ENCODE measurements around the gene CD81. TPM values are rescaled to one million over a fixed set of nuclear protein-coding genes. Genes with fewer than 3 reads are reported as not detected.
A peak's percentile ranks its signal among the peaks of the same experiment; 100 is the strongest.

The CD81 gene
- total RNA-seq, 1 experiment from 2014 or later = 237 TPM

DNA sequence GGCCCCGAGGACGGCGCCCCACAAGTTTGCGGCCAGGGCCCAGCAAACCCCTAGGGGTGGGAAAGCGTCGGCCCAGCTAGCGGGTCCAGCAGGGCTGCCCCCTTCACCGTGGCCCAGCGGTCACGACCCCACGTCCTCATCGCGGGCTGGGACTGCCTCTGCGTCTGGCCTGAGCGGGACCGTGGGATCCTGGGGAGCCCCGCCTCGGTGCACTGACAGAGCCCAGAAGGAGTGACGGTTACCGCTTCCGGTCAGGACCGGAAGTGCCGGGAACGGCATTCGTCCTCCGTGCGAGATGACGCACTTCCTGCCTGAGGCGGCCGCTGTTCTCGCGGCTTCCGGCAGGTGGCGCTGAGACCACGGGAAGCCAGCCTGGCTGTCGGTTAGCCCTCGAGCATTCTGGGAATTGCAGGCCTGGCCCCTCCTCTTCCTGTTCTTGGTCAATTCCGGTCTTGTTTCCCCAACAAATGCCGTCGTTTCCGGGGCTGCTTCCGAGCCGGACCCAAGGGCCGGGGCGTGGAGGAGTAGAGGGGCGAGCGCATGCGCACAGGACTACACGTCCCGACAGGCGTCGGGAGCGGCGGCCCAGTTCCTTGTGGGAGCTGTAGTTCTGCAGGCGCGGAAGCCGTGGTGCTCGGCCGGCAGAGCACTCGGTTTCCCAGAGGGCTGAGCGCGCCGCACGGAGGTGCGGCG is 23.1 kb downstream of the CD81 start, which contains the start of gene TSSC4:
Gene TSSC4, plus strand, starts transcription at position 682 of the 693 bp plus-strand sequence. CDS start 1,884 bp downstream, outside the sequence.
- Mint-ChIP-seq H3K27ac (0 out of 2 replicates have a peak within 1 kb of the TSS, but pooled peaks have one; percentile 63), H3K4me3 (peak within 1 kb of the TSS; percentile 83), H3K27me3 (ENCODE audit: low read depth) (no peaks in the 10 kb centered on the region), H3K4me1 (peaks cover 5% of the 10 kb centered on the region; the same call in 1 of the 2 replicates), H3K36me3 (peaks cover 15% of the 10 kb centered on the region), H3K9me3 (no peaks in the 10 kb centered on the region)
- ChIA-PET POLR2A (interaction anchor here (0.6 to 2.3 kb wide), 11 partner anchors 10 to 510 kb away, joined by 3 to 7 read pairs (median 4); no protein-coding TSS in a partner anchor), CTCF (interaction anchor here (0.6 to 7.7 kb wide), 23 partner anchors 9 to 568 kb away, joined by 3 to 81 read pairs (median 4); partner anchors contain the start of gene CD81)
- peak; percentile 90 for ATAC-seq
- DNase-seq (ENCODE audit: low spot score) = peak; percentile 98
- TF ChIP-seq, protein P1, sequence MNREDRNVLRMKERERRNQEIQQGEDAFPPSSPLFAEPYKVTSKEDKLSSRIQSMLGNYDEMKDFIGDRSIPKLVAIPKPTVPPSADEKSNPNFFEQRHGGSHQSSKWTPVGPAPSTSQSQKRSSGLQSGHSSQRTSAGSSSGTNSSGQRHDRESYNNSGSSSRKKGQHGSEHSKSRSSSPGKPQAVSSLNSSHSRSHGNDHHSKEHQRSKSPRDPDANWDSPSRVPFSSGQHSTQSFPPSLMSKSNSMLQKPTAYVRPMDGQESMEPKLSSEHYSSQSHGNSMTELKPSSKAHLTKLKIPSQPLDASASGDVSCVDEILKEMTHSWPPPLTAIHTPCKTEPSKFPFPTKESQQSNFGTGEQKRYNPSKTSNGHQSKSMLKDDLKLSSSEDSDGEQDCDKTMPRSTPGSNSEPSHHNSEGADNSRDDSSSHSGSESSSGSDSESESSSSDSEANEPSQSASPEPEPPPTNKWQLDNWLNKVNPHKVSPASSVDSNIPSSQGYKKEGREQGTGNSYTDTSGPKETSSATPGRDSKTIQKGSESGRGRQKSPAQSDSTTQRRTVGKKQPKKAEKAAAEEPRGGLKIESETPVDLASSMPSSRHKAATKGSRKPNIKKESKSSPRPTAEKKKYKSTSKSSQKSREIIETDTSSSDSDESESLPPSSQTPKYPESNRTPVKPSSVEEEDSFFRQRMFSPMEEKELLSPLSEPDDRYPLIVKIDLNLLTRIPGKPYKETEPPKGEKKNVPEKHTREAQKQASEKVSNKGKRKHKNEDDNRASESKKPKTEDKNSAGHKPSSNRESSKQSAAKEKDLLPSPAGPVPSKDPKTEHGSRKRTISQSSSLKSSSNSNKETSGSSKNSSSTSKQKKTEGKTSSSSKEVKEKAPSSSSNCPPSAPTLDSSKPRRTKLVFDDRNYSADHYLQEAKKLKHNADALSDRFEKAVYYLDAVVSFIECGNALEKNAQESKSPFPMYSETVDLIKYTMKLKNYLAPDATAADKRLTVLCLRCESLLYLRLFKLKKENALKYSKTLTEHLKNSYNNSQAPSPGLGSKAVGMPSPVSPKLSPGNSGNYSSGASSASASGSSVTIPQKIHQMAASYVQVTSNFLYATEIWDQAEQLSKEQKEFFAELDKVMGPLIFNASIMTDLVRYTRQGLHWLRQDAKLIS (CRISPR knock-in tag; IDR thresholded peaks at IDR 0.05; ENCODE audit: borderline replicate concordance) = 0 out of 2 replicates have a peak, but pooled peaks have one; percentile 77
- TF ChIP-seq, protein P2, sequence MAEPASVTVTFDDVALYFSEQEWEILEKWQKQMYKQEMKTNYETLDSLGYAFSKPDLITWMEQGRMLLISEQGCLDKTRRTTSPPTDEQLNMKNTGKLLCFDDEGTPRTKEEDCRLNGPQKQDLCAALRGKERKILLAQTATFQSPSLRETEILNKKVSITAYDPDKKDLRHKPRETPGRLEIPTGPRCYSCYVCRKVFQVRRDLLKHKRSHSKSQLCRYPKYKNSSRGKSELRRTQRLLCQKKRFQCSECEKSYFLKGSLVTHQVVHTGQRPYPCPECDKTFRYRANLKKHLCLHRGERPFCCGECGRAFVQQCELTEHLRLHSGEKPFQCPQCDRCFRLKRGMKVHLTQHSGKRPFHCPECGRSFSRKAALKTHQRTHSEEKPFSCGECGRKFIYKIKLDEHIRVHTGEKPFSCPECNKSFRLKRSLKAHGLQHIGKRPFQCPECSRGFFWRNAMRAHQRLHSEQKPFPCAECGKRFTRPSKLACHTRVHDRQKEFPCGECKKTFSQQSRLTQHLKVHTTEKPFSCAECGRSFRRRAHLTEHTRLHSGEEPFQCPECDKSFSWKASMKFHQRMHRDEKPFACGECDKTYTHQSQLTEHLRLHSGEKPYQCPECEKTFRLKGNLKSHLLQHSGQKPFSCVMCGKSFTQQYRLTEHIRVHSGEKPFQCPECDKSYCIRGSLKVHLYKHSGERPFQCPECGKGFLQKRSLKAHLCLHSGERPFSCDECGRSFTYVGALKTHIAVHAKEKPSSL (CRISPR knock-in tag; conservative IDR thresholded peaks at IDR 0.05) = no peak
- TF ChIP-seq SMAD3 (CRISPR knock-in tag; IDR thresholded peaks at IDR 0.05; ENCODE audit: borderline replicate concordance) = peak; percentile 13; the same call in 1 of the 2 replicates
- TF ChIP-seq FOXP1 (CRISPR knock-in tag; IDR thresholded peaks at IDR 0.05; ENCODE audit: borderline replicate concordance) = peak; percentile 51; the same call in 1 of the 2 replicates
- no peak for TF ChIP-seq ZNF232 (CRISPR knock-in tag; IDR thresholded peaks at IDR 0.05)
- TF ChIP-seq, protein P3, sequence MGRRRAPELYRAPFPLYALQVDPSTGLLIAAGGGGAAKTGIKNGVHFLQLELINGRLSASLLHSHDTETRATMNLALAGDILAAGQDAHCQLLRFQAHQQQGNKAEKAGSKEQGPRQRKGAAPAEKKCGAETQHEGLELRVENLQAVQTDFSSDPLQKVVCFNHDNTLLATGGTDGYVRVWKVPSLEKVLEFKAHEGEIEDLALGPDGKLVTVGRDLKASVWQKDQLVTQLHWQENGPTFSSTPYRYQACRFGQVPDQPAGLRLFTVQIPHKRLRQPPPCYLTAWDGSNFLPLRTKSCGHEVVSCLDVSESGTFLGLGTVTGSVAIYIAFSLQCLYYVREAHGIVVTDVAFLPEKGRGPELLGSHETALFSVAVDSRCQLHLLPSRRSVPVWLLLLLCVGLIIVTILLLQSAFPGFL (CRISPR knock-in tag; IDR thresholded peaks at IDR 0.05; ENCODE audit: borderline replicate concordance) = no peak
- TF ChIP-seq, protein P4, sequence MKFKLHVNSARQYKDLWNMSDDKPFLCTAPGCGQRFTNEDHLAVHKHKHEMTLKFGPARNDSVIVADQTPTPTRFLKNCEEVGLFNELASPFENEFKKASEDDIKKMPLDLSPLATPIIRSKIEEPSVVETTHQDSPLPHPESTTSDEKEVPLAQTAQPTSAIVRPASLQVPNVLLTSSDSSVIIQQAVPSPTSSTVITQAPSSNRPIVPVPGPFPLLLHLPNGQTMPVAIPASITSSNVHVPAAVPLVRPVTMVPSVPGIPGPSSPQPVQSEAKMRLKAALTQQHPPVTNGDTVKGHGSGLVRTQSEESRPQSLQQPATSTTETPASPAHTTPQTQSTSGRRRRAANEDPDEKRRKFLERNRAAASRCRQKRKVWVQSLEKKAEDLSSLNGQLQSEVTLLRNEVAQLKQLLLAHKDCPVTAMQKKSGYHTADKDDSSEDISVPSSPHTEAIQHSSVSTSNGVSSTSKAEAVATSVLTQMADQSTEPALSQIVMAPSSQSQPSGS (CRISPR knock-in tag; IDR thresholded peaks at IDR 0.05; ENCODE audit: borderline replicate concordance, low read depth) = no peak
- no peak for TF ChIP-seq ZNF416 (CRISPR knock-in tag; IDR thresholded peaks at IDR 0.05)
- TF ChIP-seq, protein P5, sequence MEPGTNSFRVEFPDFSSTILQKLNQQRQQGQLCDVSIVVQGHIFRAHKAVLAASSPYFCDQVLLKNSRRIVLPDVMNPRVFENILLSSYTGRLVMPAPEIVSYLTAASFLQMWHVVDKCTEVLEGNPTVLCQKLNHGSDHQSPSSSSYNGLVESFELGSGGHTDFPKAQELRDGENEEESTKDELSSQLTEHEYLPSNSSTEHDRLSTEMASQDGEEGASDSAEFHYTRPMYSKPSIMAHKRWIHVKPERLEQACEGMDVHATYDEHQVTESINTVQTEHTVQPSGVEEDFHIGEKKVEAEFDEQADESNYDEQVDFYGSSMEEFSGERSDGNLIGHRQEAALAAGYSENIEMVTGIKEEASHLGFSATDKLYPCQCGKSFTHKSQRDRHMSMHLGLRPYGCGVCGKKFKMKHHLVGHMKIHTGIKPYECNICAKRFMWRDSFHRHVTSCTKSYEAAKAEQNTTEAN (CRISPR knock-in tag; IDR thresholded peaks at IDR 0.05) = no peak
- TF ChIP-seq JUN (CRISPR knock-in tag; IDR thresholded peaks at IDR 0.05) = no peak
- TF ChIP-seq SMAD4 (CRISPR knock-in tag; IDR thresholded peaks at IDR 0.05) = no peak
- no peak for TF ChIP-seq ZNF317 (CRISPR knock-in tag; IDR thresholded peaks at IDR 0.05; ENCODE audit: borderline replicate concordance, low read depth)
- TF ChIP-seq MYBL2 (CRISPR knock-in tag; IDR thresholded peaks at IDR 0.05) = peak; percentile 95
- TF ChIP-seq ZNF263 (CRISPR knock-in tag; IDR thresholded peaks at IDR 0.05; ENCODE audit: low read depth) = no peak
- TF ChIP-seq GABPB1 (CRISPR knock-in tag; IDR thresholded peaks at IDR 0.05) = peak; percentile 88
- TF ChIP-seq SOX15 (CRISPR knock-in tag; IDR thresholded peaks at IDR 0.05) = no peak
- TF ChIP-seq, protein P6, sequence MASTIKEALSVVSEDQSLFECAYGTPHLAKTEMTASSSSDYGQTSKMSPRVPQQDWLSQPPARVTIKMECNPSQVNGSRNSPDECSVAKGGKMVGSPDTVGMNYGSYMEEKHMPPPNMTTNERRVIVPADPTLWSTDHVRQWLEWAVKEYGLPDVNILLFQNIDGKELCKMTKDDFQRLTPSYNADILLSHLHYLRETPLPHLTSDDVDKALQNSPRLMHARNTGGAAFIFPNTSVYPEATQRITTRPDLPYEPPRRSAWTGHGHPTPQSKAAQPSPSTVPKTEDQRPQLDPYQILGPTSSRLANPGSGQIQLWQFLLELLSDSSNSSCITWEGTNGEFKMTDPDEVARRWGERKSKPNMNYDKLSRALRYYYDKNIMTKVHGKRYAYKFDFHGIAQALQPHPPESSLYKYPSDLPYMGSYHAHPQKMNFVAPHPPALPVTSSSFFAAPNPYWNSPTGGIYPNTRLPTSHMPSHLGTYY (CRISPR knock-in tag; IDR thresholded peaks at IDR 0.05) = peak; percentile 40; the same call in 1 of the 2 replicates
- TF ChIP-seq TP53 (CRISPR knock-in tag; IDR thresholded peaks at IDR 0.05) = 0 out of 2 replicates have a peak, but pooled peaks have one; percentile 78
- TF ChIP-seq ZNF138 (CRISPR knock-in tag; conservative IDR thresholded peaks at IDR 0.05) = peak; percentile 88; the same call in 1 of the 2 replicates
- TF ChIP-seq PRRX2 (CRISPR knock-in tag; IDR thresholded peaks at IDR 0.05) = peak; percentile 72
- TF ChIP-seq, protein P7, sequence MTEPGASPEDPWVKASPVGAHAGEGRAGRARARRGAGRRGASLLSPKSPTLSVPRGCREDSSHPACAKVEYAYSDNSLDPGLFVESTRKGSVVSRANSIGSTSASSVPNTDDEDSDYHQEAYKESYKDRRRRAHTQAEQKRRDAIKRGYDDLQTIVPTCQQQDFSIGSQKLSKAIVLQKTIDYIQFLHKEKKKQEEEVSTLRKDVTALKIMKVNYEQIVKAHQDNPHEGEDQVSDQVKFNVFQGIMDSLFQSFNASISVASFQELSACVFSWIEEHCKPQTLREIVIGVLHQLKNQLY (CRISPR knock-in tag; IDR thresholded peaks at IDR 0.05) = peak; percentile 67; the same call in 1 of the 2 replicates
- TF ChIP-seq, protein P8, sequence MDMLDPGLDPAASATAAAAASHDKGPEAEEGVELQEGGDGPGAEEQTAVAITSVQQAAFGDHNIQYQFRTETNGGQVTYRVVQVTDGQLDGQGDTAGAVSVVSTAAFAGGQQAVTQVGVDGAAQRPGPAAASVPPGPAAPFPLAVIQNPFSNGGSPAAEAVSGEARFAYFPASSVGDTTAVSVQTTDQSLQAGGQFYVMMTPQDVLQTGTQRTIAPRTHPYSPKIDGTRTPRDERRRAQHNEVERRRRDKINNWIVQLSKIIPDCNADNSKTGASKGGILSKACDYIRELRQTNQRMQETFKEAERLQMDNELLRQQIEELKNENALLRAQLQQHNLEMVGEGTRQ (CRISPR knock-in tag; IDR thresholded peaks at IDR 0.05) = peak; percentile 17; the same call in 1 of the 2 replicates
- TF ChIP-seq ZNF423 (CRISPR knock-in tag; IDR thresholded peaks at IDR 0.05) = no peak

All from WTC11 (cell line).